Adrenal gland (tissue), 12 donors: ENCODE data around the gene SCUBE1. TPM values are rescaled to one million over a fixed set of nuclear protein-coding genes. Genes with fewer than 3 reads are reported as not detected.

Experiments used
- DNase-seq, 7 donors: peaks; one replicate each; pipeline ENCODE4 v3.0.0-alpha.2; 2019 to 2020
- H3K27ac ChIP-seq, 5 donors: fragments of 200-600 bp; sonication (generic) in 4 of 5; 1 replicate in 3 of 5; 2 replicates in 2 of 5; pipeline versions ENCODE4 v1.5.1 to v1.8.0; 2016 to 2020; ENCODE audit warnings: mild to moderate bottlenecking in 1 of 5
- H3K27me3 ChIP-seq: fragments of 200-600 bp; 2 replicates; pipeline ENCODE4 v1.8.0; 2021
- H3K36me3 ChIP-seq, 2 donors: fragments of 200-600 bp; replicated peaks in 1 of 2; 1 replicate in 1 of 2; 2 replicates in 1 of 2; pipeline versions ENCODE4 v1.5.1 to v1.8.0; 2018 to 2022
- H3K4me1 ChIP-seq, 2 donors: fragments of 200-600 bp; replicated peaks in 1 of 2; 1 replicate in 1 of 2; 2 replicates in 1 of 2; pipeline versions ENCODE4 v1.5.1 to v1.8.0; 2018 to 2021
- H3K4me3 ChIP-seq, 4 donors: fragments of 200-600 bp; sonication (generic) in 3 of 4; one replicate each; pipeline ENCODE4 v1.5.1; 2016 to 2018
- H3K9me3 ChIP-seq, 3 donors: fragments of 200-600 bp; sonication (generic) in 1 of 3; replicated peaks in 1 of 3; 1 replicate in 2 of 3; 2 replicates in 1 of 3; pipeline versions ENCODE4 v1.5.1 to v1.8.0; 2016 to 2021
- CTCF ChIP-seq, 6 experiments: fragments of 450-650 bp in 4 of 6; fragments of 200-600 bp in 2 of 6; sonication (generic) in 1 of 6; IDR thresholded peaks; 1 replicate in 5 of 6; 2 replicates in 1 of 6; pipeline versions ENCODE4 v1.5.1 to v1.8.0; 2016 to 2021; ENCODE audit warnings: antibody characterized with exemption in 6 of 6, mild to moderate bottlenecking in 2 of 6, moderate library complexity in 1 of 6
- POLR2A ChIP-seq, 2 donors: fragments of 450-650 bp; IDR thresholded peaks; one replicate each; pipeline ENCODE4 v1.6.1; 2017; ENCODE audit warnings: antibody characterized with exemption in 2 of 2, mild to moderate bottlenecking in 2 of 2, moderate library complexity in 1 of 2
- WGBS, 4 donors: extraction: QIAGEN DNeasy Blood & Tissue Kit in 2 of 4; methylation state at CpG; one replicate each; pipeline versions ENCODE4 v1.1.5 to v1.1.7; 2013 to 2017; 5-methylcytosine and 5-hydroxymethylcytosine counted together
- intact Hi-C, 2 donors: fragments of 100-400 bp; cut with DNase I; formaldehyde crosslinking; loops; one replicate each; pipeline versions ENCODE4 v1.14.1 to v1.15.0; 2022 to 2023
- polyA plus RNA-seq, 3 donors: library from polyadenylated mRNA; stranded (reverse); fragments of 200-250 nt in 2 of 3; fragments of 350-450 nt in 1 of 3; fragmentation: Illumina TruSeq in 1 of 3; extraction: RNeasy Lipid Tissue Mini Kit (QIAGEN cat#74804) in 1 of 3; gene quantifications; one replicate each; pipeline ENCODE4 v1.2.3, GENCODE V29; 2013 to 2014
- total RNA-seq, 9 donors: library from RNA; depleted of rRNA in 4 of 9; stranded (reverse); fragments of >200 nt in 4 of 9; fragments of 120-200 nt in 1 of 9; fragmentation: NEBNext Ultra II Directional in 1 of 9; extraction: Animal tissue kit (Norgen Biotek cat#: 25700) in 1 of 9; gene quantifications; one replicate each; pipeline versions ENCODE4 v1.1.0 to v1.2.4, GENCODE V29; 2013 to 2023
- donor health status: healthy with polysubstance abuse.
- donor health status: Bipolar disorder and iron deficiency.
- donor health status: DM: yes; HTN: yes; CAD: no.
- donor health status: DM: no; HTN: no; CAD: no.
- donor health status: DM: no; HTN: no; CAD: no.
- donor health status: DM: yes; HTN: yes; CAD: no.

SCUBE1 gene
- total and polyA plus RNA-seq, 12 donors: 1.4 to 34.0 (median 8.8) TPM

DNA sequence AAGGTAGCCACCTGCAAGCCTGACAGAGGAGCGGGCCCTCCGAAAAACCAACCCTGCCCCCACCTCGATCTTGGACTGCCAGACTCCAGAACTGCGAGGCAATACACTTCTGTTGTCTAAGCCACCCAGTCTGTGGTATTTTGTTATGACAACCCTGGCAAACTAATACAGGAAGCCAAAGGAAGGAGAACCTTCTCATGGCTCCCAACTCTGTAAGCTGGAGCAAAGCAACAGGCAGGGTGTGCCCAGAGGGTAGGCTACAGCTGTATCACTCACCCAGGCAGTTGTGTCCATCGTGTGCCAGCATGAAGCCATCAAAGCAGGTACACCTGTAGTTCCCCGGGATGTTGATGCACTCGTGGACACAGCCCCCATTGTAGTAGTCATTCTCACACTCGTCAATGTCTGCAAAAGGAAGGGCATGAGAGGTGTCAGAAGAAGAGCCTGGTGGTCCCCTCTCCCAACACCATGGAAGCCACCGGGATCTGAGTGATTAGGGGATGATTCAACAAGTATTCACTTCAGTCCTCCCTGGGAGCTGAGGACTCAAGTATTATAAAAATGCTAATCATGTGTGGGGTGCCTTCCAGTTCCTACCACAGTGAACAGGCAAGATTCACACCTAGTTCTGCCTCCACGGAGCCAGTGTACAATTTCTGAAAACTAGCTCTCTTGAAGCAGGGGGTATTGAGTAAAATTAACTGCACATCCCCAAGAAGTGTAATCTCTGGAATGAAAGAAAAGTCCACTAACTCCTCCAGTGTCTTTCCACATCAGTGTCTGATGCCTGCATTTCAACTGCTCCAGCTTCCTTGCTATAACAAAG lies 23.3 kb downstream of the SCUBE1 start:
- Histone ChIP-seq H3K36me3 (no peaks in the 10 kb centered on the region), H3K4me3 (no peak overlapping the region), H3K9me3 (no peaks in the 10 kb centered on the region), H3K4me1 (no peaks in the 10 kb centered on the region), H3K27ac (no peak overlapping the region), H3K27me3 (no peaks in the 10 kb centered on the region)
- no peak for DNase-seq
- intact Hi-C loops: no loop called here
- 81 to 89% (median 85%) methylated on average over 7 to 10 of the region's 10 CpGs for WGBS, 4 donors
- TF ChIP-seq CTCF (IDR thresholded peaks at IDR 0.05): no peak
- no peak for TF ChIP-seq POLR2A (IDR thresholded peaks at IDR 0.05)

DNA sequence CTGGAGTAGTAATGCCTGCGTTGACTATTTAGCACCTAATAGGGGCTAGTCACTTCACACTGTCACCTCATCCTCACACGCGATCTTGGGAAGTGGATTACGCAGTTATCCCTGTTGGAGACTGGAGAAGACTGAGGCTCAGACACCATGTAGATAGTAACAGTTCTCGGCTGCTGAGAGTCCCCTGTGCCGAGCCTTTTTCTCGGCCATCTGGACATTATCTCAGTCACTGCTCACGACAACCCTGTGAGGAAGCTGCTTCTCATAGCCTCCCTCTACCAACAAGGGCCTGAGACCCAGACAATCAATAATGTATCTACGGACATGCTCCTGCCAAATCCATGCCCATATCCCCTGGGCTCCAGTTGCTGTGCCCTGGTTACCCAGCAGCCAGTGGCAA lies 25.9 kb downstream of the SCUBE1 start:
- H3K27ac ChIP-seq: no peak overlapping the region
- intact Hi-C loops: no loop called here

GRCh38 chr22:43315687-43316217 lies 27.4 kb downstream of the SCUBE1 start:
- Histone ChIP-seq H3K27me3 (no peaks in the 10 kb centered on the region), H3K4me1 (peaks cover 0 to 10% of the 10 kb centered on the region in 2 donors), H3K36me3 (no peaks in the 10 kb centered on the region), H3K27ac (no peak overlapping the region), H3K4me3 (no peak overlapping the region), H3K9me3 (no peaks in the 10 kb centered on the region)
- intact Hi-C loops: no loop called here
- TF ChIP-seq CTCF (IDR thresholded peaks at IDR 0.05) (no peak), POLR2A (IDR thresholded peaks at IDR 0.05) (no peak)
- no peak for DNase-seq
- 82 to 85% (median 85%) methylated on average over 8 to 9 of the region's 9 CpGs for WGBS, 4 donors

More for the DNA sequence above, 25.9 kb downstream of the SCUBE1 start:
- Histone ChIP-seq H3K9me3 (no peaks in the 10 kb centered on the region), H3K36me3 (no peaks in the 10 kb centered on the region), H3K4me1 (peaks cover 0 to 10% of the 10 kb centered on the region in 2 donors), H3K4me3 (no peak overlapping the region), H3K27me3 (no peaks in the 10 kb centered on the region)
- no peak for DNase-seq
- TF ChIP-seq CTCF (IDR thresholded peaks at IDR 0.05): no peak
- TF ChIP-seq POLR2A (IDR thresholded peaks at IDR 0.05): no peak
- WGBS, 4 donors: 85 to 92% (median 90%) methylated on average over 7 to 9 of the region's 9 CpGs

- H3K4me1 ChIP-seq: peaks cover 0 to 10% of the 10 kb centered on the region in 2 donors
- H3K27ac ChIP-seq: no peak overlapping the region
- 79 to 88% (median 82%) methylated on average over 5 of the region's 5 CpGs for WGBS, 4 donors
These were observed 28.6 kb downstream of the SCUBE1 start for GRCh38 chr22:43314611-43315010.

More at GRCh38 chr22:43314611-43315010, 28.6 kb downstream of the SCUBE1 start:
- H3K27me3 ChIP-seq: no peaks in the 10 kb centered on the region
- H3K4me3 ChIP-seq: no peak overlapping the region
- DNase-seq: no peak
- H3K36me3 ChIP-seq: no peaks in the 10 kb centered on the region
- intact Hi-C loops: no loop called here
- TF ChIP-seq POLR2A (IDR thresholded peaks at IDR 0.05): no peak
- no peak for TF ChIP-seq CTCF (IDR thresholded peaks at IDR 0.05)
- H3K9me3 ChIP-seq: no peaks in the 10 kb centered on the region
